GM12864 (cell line): ENCODE data around the gene CRTC2.

ENCODE experiments used
- DNase-seq: peaks from one replicate; pipeline ENCODE4 v3.0.0-alpha.2; 2011; ENCODE audit warnings: low read depth
- H3K4me3 ChIP-seq: 2 replicates; pipeline ENCODE4 v1.5.1; 2011; ENCODE audit warnings: mild to moderate bottlenecking, low read depth, low read length, control low read depth
- TF ChIP-seq, protein P1 (sequence below): IDR thresholded peaks from 2 replicates; pipeline ENCODE4 v1.5.1; 2011; ENCODE audit warnings: low read depth, mild to moderate bottlenecking, moderate library complexity, low read length, control low read depth, inconsistent platforms; ENCODE audit errors: missing control alignments

The CRTC2 gene

DNA sequence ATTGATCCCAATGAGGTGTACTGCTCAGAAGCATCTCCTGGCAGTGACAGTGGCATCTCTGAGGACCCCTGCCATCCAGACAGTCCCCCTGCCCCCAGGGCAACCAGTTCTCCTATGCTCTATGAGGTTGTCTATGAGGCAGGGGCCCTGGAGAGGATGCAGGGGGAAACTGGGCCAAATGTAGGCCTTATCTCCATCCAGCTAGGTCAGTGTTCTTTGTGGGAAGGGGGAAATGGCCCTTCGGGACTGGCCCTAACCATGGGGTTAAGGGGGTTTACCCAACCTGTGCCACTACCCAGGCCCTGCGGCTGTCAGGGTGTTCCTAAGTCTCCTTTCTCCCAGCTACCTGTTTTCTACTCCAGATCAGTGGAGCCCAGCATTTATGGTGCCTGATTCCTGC, 10.6 kb upstream of the CRTC2 start:
- DNase-seq = no peak
- TF ChIP-seq, protein P1, sequence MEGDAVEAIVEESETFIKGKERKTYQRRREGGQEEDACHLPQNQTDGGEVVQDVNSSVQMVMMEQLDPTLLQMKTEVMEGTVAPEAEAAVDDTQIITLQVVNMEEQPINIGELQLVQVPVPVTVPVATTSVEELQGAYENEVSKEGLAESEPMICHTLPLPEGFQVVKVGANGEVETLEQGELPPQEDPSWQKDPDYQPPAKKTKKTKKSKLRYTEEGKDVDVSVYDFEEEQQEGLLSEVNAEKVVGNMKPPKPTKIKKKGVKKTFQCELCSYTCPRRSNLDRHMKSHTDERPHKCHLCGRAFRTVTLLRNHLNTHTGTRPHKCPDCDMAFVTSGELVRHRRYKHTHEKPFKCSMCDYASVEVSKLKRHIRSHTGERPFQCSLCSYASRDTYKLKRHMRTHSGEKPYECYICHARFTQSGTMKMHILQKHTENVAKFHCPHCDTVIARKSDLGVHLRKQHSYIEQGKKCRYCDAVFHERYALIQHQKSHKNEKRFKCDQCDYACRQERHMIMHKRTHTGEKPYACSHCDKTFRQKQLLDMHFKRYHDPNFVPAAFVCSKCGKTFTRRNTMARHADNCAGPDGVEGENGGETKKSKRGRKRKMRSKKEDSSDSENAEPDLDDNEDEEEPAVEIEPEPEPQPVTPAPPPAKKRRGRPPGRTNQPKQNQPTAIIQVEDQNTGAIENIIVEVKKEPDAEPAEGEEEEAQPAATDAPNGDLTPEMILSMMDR = no peak
- H3K4me3 ChIP-seq = no peak overlapping the region

DNA sequence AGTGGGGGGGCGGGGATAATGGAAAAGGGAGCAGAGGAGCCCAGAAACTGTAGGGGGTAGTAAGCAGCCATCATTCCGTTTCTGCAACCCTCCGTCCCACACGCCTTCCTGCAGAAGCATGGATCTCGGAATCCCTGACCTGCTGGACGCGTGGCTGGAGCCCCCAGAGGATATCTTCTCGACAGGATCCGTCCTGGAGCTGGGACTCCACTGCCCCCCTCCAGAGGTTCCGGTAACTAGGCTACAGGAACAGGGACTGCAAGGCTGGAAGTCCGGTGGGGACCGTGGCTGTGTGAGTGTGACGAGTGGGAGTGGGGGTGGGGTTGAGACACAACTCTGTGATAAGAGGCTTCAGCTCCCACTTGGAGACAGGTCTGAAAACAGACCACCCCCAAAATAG, 10.0 kb upstream of the CRTC2 start:
- H3K4me3 ChIP-seq = peak overlapping the region; percentile 71
- TF ChIP-seq, protein P1 = no peak
- DNase-seq = no peak

DNA sequence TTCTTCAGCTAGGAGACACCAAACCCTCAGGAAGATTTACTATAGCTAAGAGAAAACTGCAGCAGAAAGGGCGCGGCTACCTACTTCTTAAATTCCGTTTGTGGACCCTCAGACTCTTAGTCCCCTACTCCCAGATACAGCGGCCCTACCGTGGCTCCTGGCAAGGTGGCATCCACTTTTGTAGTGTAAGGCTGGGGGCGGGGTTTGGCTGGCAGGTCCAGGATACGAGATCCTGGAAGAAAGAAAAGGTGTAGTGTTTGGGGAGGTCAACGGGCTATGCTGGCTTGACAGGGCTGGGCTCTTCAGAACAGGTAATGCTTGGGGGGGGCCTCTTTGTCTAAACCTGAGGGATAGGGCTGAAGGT, 9.6 kb upstream of the CRTC2 start:
- TF ChIP-seq, protein P1 = no peak
- peak overlapping the region; percentile 71 for H3K4me3 ChIP-seq
- DNase-seq = no peak

DNA sequence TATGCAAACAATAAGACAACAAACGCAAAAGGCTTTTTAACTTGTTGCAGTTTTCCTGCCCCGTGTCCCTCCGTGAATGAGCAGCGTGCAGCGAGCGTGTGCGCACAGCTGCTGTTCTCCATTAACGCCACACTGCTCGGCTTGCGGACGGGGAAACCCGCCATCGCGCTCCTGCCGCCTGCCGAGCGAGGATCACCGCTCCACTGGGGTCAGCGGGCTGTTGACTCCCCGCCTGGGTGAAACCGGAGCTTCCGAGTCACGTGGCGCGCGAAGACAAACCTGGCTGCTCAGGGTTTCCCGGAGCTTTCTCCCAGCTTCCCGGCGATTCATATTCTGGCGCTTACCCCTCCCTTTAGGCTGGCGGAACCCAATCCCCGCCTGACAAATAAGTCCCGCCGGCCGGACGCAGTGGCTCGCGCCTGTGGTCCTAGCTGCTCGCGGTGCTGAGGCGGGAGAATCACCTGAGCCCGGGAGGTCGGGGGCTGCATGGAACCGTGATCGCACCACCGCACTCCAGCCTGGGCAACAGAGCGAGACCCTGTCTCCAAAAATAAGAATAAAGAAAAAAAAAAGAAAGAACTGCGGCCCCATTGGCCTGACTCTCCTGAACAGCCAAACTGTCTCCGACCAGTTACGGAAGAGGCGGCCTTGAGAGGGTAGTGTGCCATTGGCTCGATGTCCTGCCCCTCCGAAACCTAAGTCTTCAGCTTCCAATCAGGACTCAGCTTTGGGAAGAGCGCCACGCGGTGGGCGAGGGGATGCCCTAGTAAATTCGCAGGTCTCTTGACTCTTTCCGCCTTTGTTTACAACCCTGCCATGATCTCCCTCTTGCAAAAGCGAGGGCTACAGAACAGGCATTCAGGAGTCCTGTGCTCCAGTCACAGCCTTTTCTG, 8.9 kb upstream of the CRTC2 start, which contains the start of gene CREB3L4:
Gene CREB3L4 (plus strand): TSS at position 796 of the 893 bp plus-strand sequence. CDS start 624 bp downstream, outside the sequence.
- TF ChIP-seq, protein P1 = peak; percentile 47
- peak within 1 kb of the TSS; percentile 71 for H3K4me3 ChIP-seq
- DNase-seq = peak; percentile 97

DNA sequence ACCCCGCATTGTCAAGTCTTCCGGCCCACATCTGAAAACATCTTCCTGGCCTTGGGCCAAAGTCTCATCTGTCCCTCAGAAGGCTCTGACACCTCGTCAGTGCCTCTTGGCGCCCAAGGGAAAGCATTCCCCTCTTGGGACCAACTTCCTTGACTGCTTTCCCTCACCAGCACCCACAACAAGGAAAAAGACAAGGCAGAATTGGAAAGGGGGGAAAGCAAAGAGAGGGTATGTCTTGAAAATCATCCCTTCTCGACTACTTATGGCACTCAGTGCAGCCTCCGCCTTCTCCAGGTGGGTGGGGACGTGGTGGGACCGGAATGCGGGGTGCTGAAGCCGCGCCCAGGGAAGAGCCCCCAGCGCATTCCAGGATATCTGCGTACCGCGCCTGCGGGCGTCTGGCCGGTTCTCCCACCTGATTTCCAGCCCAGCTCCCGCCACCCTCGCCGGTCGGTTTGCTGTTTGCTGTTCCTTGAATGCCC, 5.5 kb upstream of the CRTC2 start:
- DNase-seq = no peak
- peak overlapping the region; percentile 73 for H3K4me3 ChIP-seq
- TF ChIP-seq, protein P1 = no peak

DNA sequence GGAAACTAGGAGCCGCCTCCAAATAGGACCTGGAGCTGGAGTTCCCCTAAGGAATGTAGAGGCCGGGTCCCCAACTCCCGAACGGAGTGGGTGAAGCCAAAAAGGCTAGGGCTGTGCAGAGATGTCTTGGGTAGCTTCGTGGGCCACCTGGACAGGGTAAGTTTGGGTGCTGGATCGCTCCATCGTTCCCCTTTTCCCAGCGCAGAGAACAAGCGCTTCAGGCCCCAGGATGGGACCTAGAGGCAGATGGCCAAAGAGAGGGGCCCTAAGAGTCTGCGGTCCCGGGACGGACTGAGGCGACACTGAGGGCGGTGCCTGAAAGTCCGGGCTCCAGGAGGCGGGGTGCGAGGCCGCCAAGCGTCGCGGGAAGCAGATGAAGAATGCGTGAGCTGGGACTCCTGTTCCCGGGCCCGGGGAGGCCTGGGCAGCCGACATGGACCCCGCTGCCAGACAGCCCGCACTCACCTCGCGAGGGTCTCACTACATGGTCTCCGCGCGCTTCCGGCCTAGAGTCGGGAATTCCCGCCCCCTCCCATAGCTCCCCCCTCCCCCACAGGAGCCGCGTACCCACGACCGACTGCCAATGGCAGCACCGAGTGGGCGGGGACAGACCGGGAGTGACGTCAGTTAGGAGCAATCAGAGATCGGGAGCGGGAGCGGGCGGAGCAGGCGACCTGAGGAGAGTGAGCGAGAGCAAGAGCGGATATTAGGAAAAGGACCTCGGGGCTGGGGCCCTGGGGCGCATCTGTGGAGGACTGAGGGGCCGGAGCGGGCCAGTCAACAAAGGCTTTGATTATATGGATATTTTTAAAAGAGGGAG, 4.8 kb upstream of the CRTC2 start, which contains the start of gene SLC39A1:
Gene SLC39A1 (minus strand): TSS at position 508 of the 820 bp plus-strand sequence. CDS start 822 bp downstream, outside the sequence.
- DNase-seq = peak; percentile 88
- TF ChIP-seq, protein P1 = no peak
- H3K4me3 ChIP-seq = peak within 1 kb of the TSS; percentile 73
